Sigmoid colon (tissue), 7 donors: ENCODE data around the gene PLEKHA7. TPM values are rescaled to one million over a fixed set of nuclear protein-coding genes. Genes with fewer than 3 reads are reported as not detected.

Experiments used
- DNase-seq: peaks from one replicate; pipeline ENCODE4 v3.0.0-alpha.2; 2019
- H3K27ac ChIP-seq, 4 donors: fragments of 200-600 bp; sonication (generic); one replicate each; pipeline ENCODE4 v1.5.1; 2016 to 2019; ENCODE audit warnings: mild to moderate bottlenecking in 1 of 4
- H3K27me3 ChIP-seq, 3 donors: fragments of 200-600 bp; sonication (generic); one replicate each; pipeline ENCODE4 v1.5.1; 2019; ENCODE audit warnings: mild to moderate bottlenecking in 1 of 3
- H3K36me3 ChIP-seq, 4 donors: fragments of 200-600 bp; sonication (generic); one replicate each; pipeline ENCODE4 v1.5.1; 2016 to 2019
- H3K4me1 ChIP-seq, 4 donors: fragments of 200-600 bp; sonication (generic); one replicate each; pipeline ENCODE4 v1.5.1; 2017 to 2019
- H3K4me3 ChIP-seq, 4 donors: fragments of 200-600 bp; sonication (generic); one replicate each; pipeline ENCODE4 v1.5.1; 2017 to 2019; ENCODE audit warnings: mild to moderate bottlenecking in 2 of 4, moderate library complexity in 1 of 4
- H3K9me3 ChIP-seq, 4 donors: fragments of 200-600 bp in 3 of 4; sonication (generic) in 3 of 4; one replicate each; pipeline versions ENCODE4 v1.5.1 to v1.6.1; 2013 to 2019
- CTCF ChIP-seq, 4 experiments: fragments of 450-650 bp in 3 of 4; fragments of 200-600 bp in 1 of 4; IDR thresholded peaks; one replicate each; pipeline ENCODE4 v1.5.1; 2016 to 2019; ENCODE audit warnings: antibody characterized with exemption in 4 of 4, mild to moderate bottlenecking in 3 of 4, moderate library complexity in 2 of 4
- EP300 ChIP-seq, 4 donors: sonication (generic); formaldehyde crosslinking; IDR thresholded peaks; one replicate each; pipeline ENCODE4 v1.6.1; 2017; ENCODE audit warnings: antibody characterized with exemption in 4 of 4
- POLR2A ChIP-seq, 2 donors: fragments of 450-650 bp; IDR thresholded peaks; one replicate each; pipeline ENCODE4 v1.6.1; 2016; ENCODE audit warnings: antibody characterized with exemption in 2 of 2, mild to moderate bottlenecking in 2 of 2, moderate library complexity in 2 of 2
- POLR2AphosphoS5 ChIP-seq, 4 donors: sonication (generic); formaldehyde crosslinking; IDR thresholded peaks; one replicate each; pipeline ENCODE4 v1.6.1; 2017; ENCODE audit warnings: antibody characterized with exemption in 4 of 4
- WGBS, 2 donors: extraction: QIAGEN DNeasy Blood & Tissue Kit; methylation state at CpG; one replicate each; pipeline ENCODE4 v1.1.7; 2013; 5-methylcytosine and 5-hydroxymethylcytosine counted together
- intact Hi-C: fragments of 100-400 bp; cut with DNase I; formaldehyde crosslinking; loops from one replicate; pipeline ENCODE4 v1.15.1; 2023
- polyA plus RNA-seq, 3 donors: library from polyadenylated mRNA; stranded (reverse); fragments of 200-250 nt; gene quantifications; one replicate each; pipeline ENCODE4 v1.2.3, GENCODE V29; 2013
- total RNA-seq, 4 donors: library from RNA; depleted of rRNA; stranded (reverse); fragments of >200 nt; gene quantifications; one replicate each; pipeline ENCODE4 v1.1.0, GENCODE V29; 2016
- donor health status: healthy with polysubstance abuse.
- donor health status: Bipolar disorder and iron deficiency.
- donor health status: healthy.

PLEKHA7 gene
- total and polyA plus RNA-seq, 7 donors, result 2.9 to 45.3 (median 10.2) TPM

- 91 to 92% methylated on average over 12 of the region's 12 CpGs for WGBS, 2 donors
- intact Hi-C loops, result no loop called here
- DNase-seq, result no peak
Observed at GRCh38 chr11:16771350-16772140, 242.7 kb downstream of the PLEKHA7 start.

GRCh38 chr11:16770016-16770415, 244.2 kb downstream of the PLEKHA7 start:
- Histone ChIP-seq H3K36me3 (no peaks in the 10 kb centered on the region), H3K27me3 (no peaks in the 10 kb centered on the region), H3K27ac (no peak overlapping the region), H3K9me3 (no peaks in the 10 kb centered on the region), H3K4me1 (no peaks in the 10 kb centered on the region), H3K4me3 (no peak overlapping the region)
- WGBS, 2 donors, result 77 to 87% methylated on average over 11 of the region's 11 CpGs
- TF ChIP-seq CTCF (IDR thresholded peaks at IDR 0.05) (no peak), POLR2AphosphoS5 (IDR thresholded peaks at IDR 0.05) (no peak), POLR2A (IDR thresholded peaks at IDR 0.05) (no peak), EP300 (IDR thresholded peaks at IDR 0.05) (no peak)
- intact Hi-C loops, result no loop called here
- no peak for DNase-seq

More at GRCh38 chr11:16771350-16772140, 242.7 kb downstream of the PLEKHA7 start:
- Histone ChIP-seq H3K4me1 (no peaks in the 10 kb centered on the region), H3K27me3 (no peaks in the 10 kb centered on the region), H3K27ac (no peak overlapping the region), H3K9me3 (no peaks in the 10 kb centered on the region), H3K36me3 (no peaks in the 10 kb centered on the region), H3K4me3 (no peak overlapping the region)
- TF ChIP-seq POLR2A (IDR thresholded peaks at IDR 0.05) (no peak), POLR2AphosphoS5 (IDR thresholded peaks at IDR 0.05) (no peak), CTCF (IDR thresholded peaks at IDR 0.05) (no peak), EP300 (IDR thresholded peaks at IDR 0.05) (no peak)

GRCh38 chr11:16769386-16769785, 244.8 kb downstream of the PLEKHA7 start:
- no peaks in the 10 kb centered on the region for H3K36me3 ChIP-seq

GRCh38 chr11:16767957-16768356, 246.3 kb downstream of the PLEKHA7 start:
- no peak for DNase-seq
- Histone ChIP-seq H3K27ac (no peak overlapping the region), H3K4me1 (no peaks in the 10 kb centered on the region), H3K27me3 (no peaks in the 10 kb centered on the region), H3K9me3 (no peaks in the 10 kb centered on the region), H3K36me3 (no peaks in the 10 kb centered on the region), H3K4me3 (no peak overlapping the region)
- TF ChIP-seq POLR2A (IDR thresholded peaks at IDR 0.05) (no peak), EP300 (IDR thresholded peaks at IDR 0.05) (no peak), CTCF (IDR thresholded peaks at IDR 0.05) (no peak), POLR2AphosphoS5 (IDR thresholded peaks at IDR 0.05) (no peak)
- intact Hi-C loops, result no loop called here
- WGBS, 2 donors, result 90 to 92% methylated on average over 4 of the region's 4 CpGs

More at GRCh38 chr11:16769386-16769785, 244.8 kb downstream of the PLEKHA7 start:
- DNase-seq, result no peak
- TF ChIP-seq CTCF (IDR thresholded peaks at IDR 0.05) (no peak), POLR2AphosphoS5 (IDR thresholded peaks at IDR 0.05) (no peak), EP300 (IDR thresholded peaks at IDR 0.05) (no peak), POLR2A (IDR thresholded peaks at IDR 0.05) (no peak)
- intact Hi-C loops, result no loop called here
- Histone ChIP-seq H3K4me3 (no peak overlapping the region), H3K27me3 (no peaks in the 10 kb centered on the region), H3K9me3 (no peaks in the 10 kb centered on the region), H3K4me1 (no peaks in the 10 kb centered on the region), H3K27ac (no peak overlapping the region)
- WGBS, 2 donors, result 94 to 97% methylated on average over 4 of the region's 4 CpGs
